Embryonic facial prominence (tissue), 1 donor: ENCODE results near the gene CLPSL1.
"Not testable (repeated sequence)": the region's sequence is repeated elsewhere in the genome, so short reads cannot be mapped to it uniquely, and the experiment has no call there.

Experiments used
- DNase-seq: peaks from one replicate; pipeline ENCODE4 v3.0.0-alpha.2; 2016; ENCODE audit errors: extremely low spot score

Gene CLPSL1

GRCh38 chr6:35780719-35781118 lies at the start of gene CLPSL1:
CLPSL1 (plus strand) TSS chr6:35781019; CDS start chr6:35781111, 92 bp downstream.
- DNase-seq: no peak

- no peak for DNase-seq
Measured at GRCh38 chr6:35731414-35731735, 49.4 kb upstream of the CLPSL1 start.

GRCh38 chr6:35731736-35732532 lies 48.9 kb upstream of the CLPSL1 start:
- peak; percentile 87 for DNase-seq

- no peak for DNase-seq
Measured at GRCh38 chr6:35733633-35734032, 47.2 kb upstream of the CLPSL1 start.

GRCh38 chr6:35734319-35734718 lies 46.5 kb upstream of the CLPSL1 start:
- DNase-seq: not testable (repeated sequence)

- DNase-seq: no peak
Measured at GRCh38 chr6:35735452-35735851, 45.4 kb upstream of the CLPSL1 start.

- no peak for DNase-seq
Measured at GRCh38 chr6:35736253-35736894, 44.4 kb upstream of the CLPSL1 start.

GRCh38 chr6:35736982-35737412 lies 43.8 kb upstream of the CLPSL1 start, which contains the start of gene ARMC12:
ARMC12 (plus strand) TSS chr6:35737032; CDS start chr6:35737109, 77 bp downstream.
- DNase-seq: no peak

- DNase-seq: peak; percentile 78
Measured at GRCh38 chr6:35737413-35738211, 43.2 kb upstream of the CLPSL1 start.

- DNase-seq: no peak
Measured at GRCh38 chr6:35739645-35740524, 40.9 kb upstream of the CLPSL1 start.

- no peak for DNase-seq
Measured at GRCh38 chr6:35742842-35743241, 38.0 kb upstream of the CLPSL1 start.

- DNase-seq: no peak
Measured at GRCh38 chr6:35745509-35745908, 35.3 kb upstream of the CLPSL1 start.

GRCh38 chr6:35746516-35746915 lies 34.3 kb upstream of the CLPSL1 start:
- no peak for DNase-seq

- DNase-seq: no peak
Measured at GRCh38 chr6:35747877-35748276, 32.9 kb upstream of the CLPSL1 start.

GRCh38 chr6:35750557-35750956 lies 30.3 kb upstream of the CLPSL1 start:
- DNase-seq: no peak

GRCh38 chr6:35751594-35751993 lies 29.2 kb upstream of the CLPSL1 start:
- DNase-seq: no peak

- no peak for DNase-seq
Measured at GRCh38 chr6:35752330-35752729, 28.5 kb upstream of the CLPSL1 start.

GRCh38 chr6:35754452-35755277 lies 26.2 kb upstream of the CLPSL1 start:
- DNase-seq: no peak

- no peak for DNase-seq
Measured at GRCh38 chr6:35755278-35755924, 25.4 kb upstream of the CLPSL1 start.
